Activated B cell treated with CpG ODN at 0.5 μM for 24 hours (primary cell): ENCODE results near the gene CTSD. TPM values are rescaled to one million over a fixed set of nuclear protein-coding genes. Genes with fewer than 3 reads are reported as not detected.
"Not testable (repeated sequence)": the region's sequence is repeated elsewhere in the genome, so short reads cannot be mapped to it uniquely, and the experiment has no call there.

Source experiments
- ATAC-seq: fragments of 200-7000 bp; cut with Tn5 transposase; one replicate; pipeline ENCODE4 v1.10.0; 2021; ENCODE audit warnings: low read depth, mild to moderate bottlenecking, moderate library complexity
- CTCF ChIA-PET: fragments of 350-600 bp; sonication (Branson Sonifier 250); formaldehyde crosslinking; loops from one replicate; lab custom pipeline; 2021; ENCODE audit warnings: antibody characterized with exemption; lab: Charles Lee
- POLR2A ChIA-PET: fragments of 350-600 bp; sonication (Branson Sonifier 250); formaldehyde crosslinking; loops from one replicate; lab custom pipeline; 2021; ENCODE audit warnings: antibody characterized with exemption; lab: Charles Lee
- DNase-seq: peaks from one replicate; pipeline ENCODE4 v3.0.0; 2022
- H3K27ac Mint-ChIP-seq: one replicate; pipeline ENCODE4 v1.8.0; 2020; ENCODE audit warnings: mixed read lengths
- H3K27me3 Mint-ChIP-seq: one replicate; pipeline ENCODE4 v1.8.0; 2021; ENCODE audit warnings: mixed read lengths
- H3K36me3 Mint-ChIP-seq: one replicate; pipeline ENCODE4 v1.8.0; 2021; ENCODE audit warnings: low read depth, mixed read lengths
- H3K4me1 Mint-ChIP-seq: one replicate; pipeline ENCODE4 v1.8.0; 2021; ENCODE audit warnings: mixed read lengths
- H3K4me3 Mint-ChIP-seq: one replicate; pipeline ENCODE4 v1.8.0; 2020; ENCODE audit warnings: mild to moderate bottlenecking, mixed read lengths
- H3K9me3 Mint-ChIP-seq: one replicate; pipeline ENCODE4 v1.8.0; 2020; ENCODE audit warnings: mixed read lengths
- CTCF ChIP-seq: fragments of 200-600 bp; IDR thresholded peaks from one replicate; pipeline ENCODE4 v1.8.0; 2022; ENCODE audit warnings: antibody characterized with exemption, mild to moderate bottlenecking
- intact Hi-C: fragments of 100-400 bp; cut with micrococcal nuclease; formaldehyde crosslinking; loops from one replicate; pipeline ENCODE4 v1.15.1; 2024
- total RNA-seq: library from RNA; stranded (reverse); gene quantifications from 2 replicates; pipeline ENCODE4 v1.2.3, GENCODE V29; 2022

Gene CTSD
- total RNA-seq, 1 donor from 2014 or later = 33.2 TPM

- intact Hi-C loops = no loop called here
Measured at GRCh38 chr11:1772270-1773130, 8.8 kb upstream of the CTSD start.

GRCh38 chr11:1771700-1772099 is 8.0 kb upstream of the CTSD start:
- Mint-ChIP-seq H3K4me3 (no peak overlapping the region), H3K27me3 (peaks cover 36% of the 10 kb centered on the region), H3K9me3 (no peaks in the 10 kb centered on the region), H3K27ac (no peak overlapping the region), H3K36me3 (no peaks in the 10 kb centered on the region), H3K4me1 (peaks cover 6% of the 10 kb centered on the region)
- DNase-seq = no peak
- ChIA-PET POLR2A (no interaction called here), CTCF (no interaction called here)
- ATAC-seq = no peak
- no peak for TF ChIP-seq CTCF
- intact Hi-C loops = no loop called here

More at GRCh38 chr11:1772270-1773130, 8.8 kb upstream of the CTSD start:
- no peak overlapping the region for H3K27ac Mint-ChIP-seq
- DNase-seq (no peak), ATAC-seq (peak; percentile 49)
- H3K36me3 Mint-ChIP-seq = no peaks in the 10 kb centered on the region
- ChIA-PET POLR2A (no interaction called here), CTCF (no interaction called here)
- peaks cover 39% of the 10 kb centered on the region for H3K27me3 Mint-ChIP-seq
- H3K4me1 Mint-ChIP-seq = peaks cover 6% of the 10 kb centered on the region
- no peak overlapping the region for H3K4me3 Mint-ChIP-seq
- H3K9me3 Mint-ChIP-seq = no peaks in the 10 kb centered on the region
- no peak for TF ChIP-seq CTCF

- H3K27ac Mint-ChIP-seq = no peak overlapping the region
- POLR2A ChIA-PET = no interaction called here
- intact Hi-C loops = no loop called here
Measured at GRCh38 chr11:1771273-1771672, 7.5 kb upstream of the CTSD start.

GRCh38 chr11:1770528-1770927 is 6.8 kb upstream of the CTSD start:
- Mint-ChIP-seq H3K27ac (no peak overlapping the region), H3K27me3 (peaks cover 35% of the 10 kb centered on the region), H3K36me3 (no peaks in the 10 kb centered on the region), H3K4me1 (peaks cover 6% of the 10 kb centered on the region), H3K9me3 (no peaks in the 10 kb centered on the region), H3K4me3 (no peak overlapping the region)
- intact Hi-C loops = no loop called here
- TF ChIP-seq CTCF = no peak
- ATAC-seq (no peak), DNase-seq (no peak)
- ChIA-PET CTCF (no interaction called here), POLR2A (no interaction called here)

More at GRCh38 chr11:1771273-1771672, 7.5 kb upstream of the CTSD start:
- CTCF ChIA-PET = no interaction called here
- DNase-seq = no peak
- ATAC-seq = no peak
- no peak for TF ChIP-seq CTCF
- H3K4me1 Mint-ChIP-seq = peaks cover 6% of the 10 kb centered on the region
- H3K4me3 Mint-ChIP-seq = no peak overlapping the region
- H3K36me3 Mint-ChIP-seq = no peaks in the 10 kb centered on the region
- H3K27me3 Mint-ChIP-seq = peaks cover 35% of the 10 kb centered on the region
- H3K9me3 Mint-ChIP-seq = no peaks in the 10 kb centered on the region

- peaks cover 6% of the 10 kb centered on the region for H3K4me1 Mint-ChIP-seq
- CTCF ChIA-PET = no interaction called here
- TF ChIP-seq CTCF = no peak
- H3K27ac Mint-ChIP-seq = no peak overlapping the region
- no peaks in the 10 kb centered on the region for H3K9me3 Mint-ChIP-seq
- POLR2A ChIA-PET = no interaction called here
- DNase-seq (no peak), ATAC-seq (no peak)
- H3K27me3 Mint-ChIP-seq = peaks cover 35% of the 10 kb centered on the region
- no peak overlapping the region for H3K4me3 Mint-ChIP-seq
- intact Hi-C loops = no loop called here
- no peaks in the 10 kb centered on the region for H3K36me3 Mint-ChIP-seq
Measured at GRCh38 chr11:1770061-1770460, 6.3 kb upstream of the CTSD start.

GRCh38 chr11:1769304-1769936 is 5.7 kb upstream of the CTSD start:
- H3K36me3 Mint-ChIP-seq, POLR2A ChIA-PET, H3K4me3 Mint-ChIP-seq, H3K4me1 Mint-ChIP-seq, CTCF ChIA-PET, H3K9me3 Mint-ChIP-seq, intact Hi-C loops, H3K27ac Mint-ChIP-seq, DNase-seq, ATAC-seq: not testable (repeated sequence)
- peaks cover 31% of the 10 kb centered on the region for H3K27me3 Mint-ChIP-seq
